Caco-2 (cell line): Measurements from ENCODE around the gene COG7. TPM values are rescaled to one million over a fixed set of nuclear protein-coding genes. Genes with fewer than 3 reads are reported as not detected.
"Not testable (repeated sequence)": the region's sequence is repeated elsewhere in the genome, so short reads cannot be mapped to it uniquely, and the experiment has no call there.

ENCODE experiments used
- BruUV-seq: library from RNA; stranded (reverse); fragments of 400-500 nt; replicated peaks from 2 replicates; lab custom pipeline; 2021; lab: Mats Ljungman, UMichigan
- CTCF ChIA-PET: fragments of 300-600 bp; sonication (Branson Sonifier 250); formaldehyde crosslinking; loops from one replicate; lab custom pipeline; 2022; ENCODE audit warnings: antibody characterized with exemption; lab: Charles Lee
- POLR2A ChIA-PET: fragments of 300-600 bp; sonication (Branson Sonifier 250); formaldehyde crosslinking; loops from one replicate; lab custom pipeline; 2022; ENCODE audit warnings: antibody characterized with exemption; lab: Charles Lee
- DNase-seq, 2 experiments: peaks; one replicate each; pipeline versions ENCODE4 v3.0.0 to v3.0.0-alpha.2; 2020 to 2022
- H3K27me3 ChIP-seq: replicated peaks from 2 replicates; pipeline ENCODE4 v1.6.0; 2011; ENCODE audit warnings: low read length; ENCODE audit not compliant: control insufficient read depth, insufficient read depth
- H3K36me3 ChIP-seq: 2 replicates; pipeline ENCODE4 v1.5.1; 2011; ENCODE audit warnings: low read length; ENCODE audit not compliant: control insufficient read depth, insufficient read depth
- H3K4me1 ChIP-seq: fragments of 250-450 bp; sonication (Bioruptor Pico); 2 replicates; pipeline ENCODE4 v1.5.1; 2020; ENCODE audit warnings: mild to moderate bottlenecking
- H3K4me3 ChIP-seq: 2 replicates; pipeline ENCODE4 v1.5.1; 2011; ENCODE audit warnings: low read depth, mild to moderate bottlenecking, control low read depth, low read length
- H3K9me3 ChIP-seq: fragments of 250-450 bp; sonication (Bioruptor Pico); 2 replicates; pipeline ENCODE4 v1.5.1; 2020; ENCODE audit warnings: mild to moderate bottlenecking, moderate library complexity
- H3K27ac Mint-ChIP-seq: one replicate; pipeline ENCODE4 v1.8.0; 2022; ENCODE audit warnings: mixed read lengths; ENCODE audit not compliant: unreplicated experiment
- H3K27me3 Mint-ChIP-seq: one replicate; pipeline ENCODE4 v1.8.0; 2022; ENCODE audit warnings: mixed read lengths; ENCODE audit not compliant: insufficient read depth, unreplicated experiment
- H3K36me3 Mint-ChIP-seq: one replicate; pipeline ENCODE4 v1.8.0; 2022; ENCODE audit warnings: mild to moderate bottlenecking, mixed read lengths; ENCODE audit not compliant: insufficient read depth, unreplicated experiment
- H3K4me1 Mint-ChIP-seq: one replicate; pipeline ENCODE4 v1.8.0; 2022; ENCODE audit warnings: low read depth, mixed read lengths; ENCODE audit not compliant: unreplicated experiment
- H3K4me3 Mint-ChIP-seq: one replicate; pipeline ENCODE4 v1.8.0; 2022; ENCODE audit warnings: mild to moderate bottlenecking, moderate library complexity, mixed read lengths; ENCODE audit not compliant: unreplicated experiment
- H3K9me3 Mint-ChIP-seq: one replicate; pipeline ENCODE4 v1.8.0; 2022; ENCODE audit warnings: mixed read lengths; ENCODE audit not compliant: unreplicated experiment
- CTCF ChIP-seq, 2 experiments: fragments of 200-600 bp in 1 of 2; IDR thresholded peaks; 1 replicate in 1 of 2; 2 replicates in 1 of 2; pipeline versions ENCODE4 v1.5.1 to v1.8.0; 2011 to 2022; ENCODE audit warnings: antibody characterized with exemption in 1 of 2, control low read depth in 1 of 2, inconsistent platforms in 1 of 2, low read depth in 1 of 2, low read length in 1 of 2, mild to moderate bottlenecking in 1 of 2, moderate library complexity in 1 of 2; ENCODE audit not compliant: insufficient read depth in 1 of 2, severe bottlenecking in 1 of 2, unreplicated experiment in 1 of 2
- intact Hi-C: fragments of 100-400 bp; cut with micrococcal nuclease; formaldehyde crosslinking; loops from one replicate; pipeline ENCODE4 v1.10.0; 2022; ENCODE audit not compliant: unreplicated experiment
- total RNA-seq: library from RNA; stranded (reverse); gene quantifications from 2 replicates; pipeline ENCODE4 v1.2.3, GENCODE V29; 2022

The COG7 gene
- total RNA-seq, 1 experiment from 2014 or later = 12.4 TPM

DNA sequence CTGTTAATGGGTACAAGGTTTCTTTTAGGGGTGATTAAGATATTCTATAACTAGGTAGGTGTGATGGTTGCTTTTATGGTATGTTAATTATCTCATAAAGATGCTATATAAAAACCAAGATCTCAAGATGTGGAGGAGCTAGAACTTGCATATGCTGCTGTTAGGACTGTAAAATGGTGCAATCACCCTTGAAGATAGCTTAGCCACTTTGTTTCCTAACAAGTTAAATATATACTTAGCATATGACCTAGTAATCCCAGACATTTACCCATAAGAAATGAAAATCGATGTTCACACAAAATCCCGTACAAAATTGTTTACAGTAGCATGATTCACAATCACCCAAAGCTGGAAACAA, 32.2 kb upstream of the COG7 start:
- TF ChIP-seq CTCF (IDR thresholded peaks at IDR 0.05; ENCODE audit: insufficient read depth in 1 of 2, low read depth in 1 of 2, low read length in 1 of 2, severe bottlenecking in 1 of 2, unreplicated experiment in 1 of 2) = no peak
- H3K9me3 ChIP-seq = no peaks in the 10 kb centered on the region
- no peaks in the 10 kb centered on the region for H3K27me3 ChIP-seq
- H3K4me1 Mint-ChIP-seq = no peaks in the 10 kb centered on the region
- no peaks in the 10 kb centered on the region for H3K27me3 Mint-ChIP-seq
- ChIA-PET POLR2A (no interaction called here), CTCF (no interaction called here)
- intact Hi-C loops = no loop called here
- H3K4me1 ChIP-seq = no peaks in the 10 kb centered on the region
- DNase-seq = no peak
- no peak overlapping the region for H3K27ac Mint-ChIP-seq
- peaks cover 4% of the 10 kb centered on the region for H3K36me3 ChIP-seq
- no peaks in the 10 kb centered on the region for H3K9me3 Mint-ChIP-seq
- no peak overlapping the region for H3K4me3 Mint-ChIP-seq
- H3K36me3 Mint-ChIP-seq = peaks cover 62% of the 10 kb centered on the region
- no peak overlapping the region for H3K4me3 ChIP-seq
- BruUV-seq = no TSS peak

GRCh38 chr16:23484510-23485256, 31.7 kb upstream of the COG7 start:
- POLR2A ChIA-PET = no interaction called here
- Mint-ChIP-seq H3K9me3 (no peaks in the 10 kb centered on the region), H3K36me3 (peaks cover 62% of the 10 kb centered on the region), H3K4me3 (no peak overlapping the region), H3K27me3 (no peaks in the 10 kb centered on the region), H3K27ac (no peak overlapping the region), H3K4me1 (no peaks in the 10 kb centered on the region)
- H3K36me3 ChIP-seq = peaks cover 3% of the 10 kb centered on the region
- CTCF ChIA-PET = no interaction called here
- no peaks in the 10 kb centered on the region for H3K27me3 ChIP-seq
- H3K4me1 ChIP-seq = no peaks in the 10 kb centered on the region
- intact Hi-C loops = no loop called here
- H3K9me3 ChIP-seq = no peaks in the 10 kb centered on the region
- BruUV-seq = no TSS peak
- no peak for DNase-seq
- TF ChIP-seq CTCF (IDR thresholded peaks at IDR 0.05; ENCODE audit: insufficient read depth in 1 of 2, low read depth in 1 of 2, low read length in 1 of 2, severe bottlenecking in 1 of 2, unreplicated experiment in 1 of 2) = no peak
- H3K4me3 ChIP-seq = no peak overlapping the region

- H3K27ac Mint-ChIP-seq, H3K9me3 Mint-ChIP-seq, intact Hi-C loops, POLR2A ChIA-PET, H3K27me3 ChIP-seq, H3K4me3 Mint-ChIP-seq, H3K27me3 Mint-ChIP-seq, CTCF ChIA-PET, H3K4me1 Mint-ChIP-seq, H3K36me3 ChIP-seq, H3K4me1 ChIP-seq, DNase-seq, H3K9me3 ChIP-seq, H3K4me3 ChIP-seq, BruUV-seq: not testable (repeated sequence)
- peaks cover 69% of the 10 kb centered on the region for H3K36me3 Mint-ChIP-seq
These were observed 30.5 kb upstream of the COG7 start for GRCh38 chr16:23483492-23483891.
